ENCODE results near the gene IMMT. TPM values are rescaled to one million over a fixed set of nuclear protein-coding genes. Genes with fewer than 3 reads are reported as not detected.

The IMMT gene
- total and polyA plus RNA-seq, 2 of the 8 experiments (the other 6 are each of a cell fraction or from before 2014, with no cell fraction given), result 37.7 to 103 TPM

DNA sequence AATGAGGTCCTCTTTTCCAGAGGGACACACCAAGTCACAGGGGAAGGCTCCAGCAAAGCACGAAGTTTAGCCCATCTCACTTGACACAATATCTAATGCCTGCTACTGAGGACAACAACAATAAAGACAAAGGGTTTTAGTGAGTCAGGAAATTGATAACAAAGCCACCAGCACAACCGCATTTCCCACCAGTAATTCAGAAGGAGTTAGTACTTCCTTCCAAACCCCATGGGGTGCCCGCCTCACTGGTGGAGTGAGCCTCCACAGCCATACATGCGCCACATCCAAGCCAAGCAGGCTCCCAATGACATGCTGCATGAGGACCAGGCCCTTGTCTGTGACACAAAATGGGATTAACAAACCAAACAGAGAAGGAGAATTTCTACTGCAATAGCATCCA lies 44.1 kb upstream of the IMMT start:
- H3K4me1 ChIP-seq (replicated peaks in 1 of 4; ENCODE audit: control insufficient read depth in 3 of 4, insufficient read depth in 4 of 4, low read length in 3 of 4), result no peaks in the 10 kb centered on the region; a peak in 1 of 7 replicates
- no peaks in the 10 kb centered on the region for H3K9me3 ChIP-seq (ENCODE audit: insufficient read depth in 2 of 2, low read depth in 1 of 2, low read length in 1 of 2)
- no peak overlapping the region for H2AFZ ChIP-seq (ENCODE audit: low read length)
- FAIRE-seq, result no peak
- no peak overlapping the region for H3K27ac ChIP-seq (ENCODE audit: low read depth, low read length)
- H3K36me3 ChIP-seq (ENCODE audit: control insufficient read depth in 2 of 4, insufficient read depth in 4 of 4, low read length in 3 of 4), result no peaks in the 10 kb centered on the region
- ChIA-PET POLR2A (ENCODE audit: partially characterized antibody) (no interaction called here), CTCF (ENCODE audit: partially characterized antibody) (no interaction called here)
- no peak overlapping the region for H3K4me3 ChIP-seq (ENCODE audit: extremely low read depth in 1 of 4, insufficient read depth in 2 of 4, low read depth in 3 of 4, low read length in 4 of 4)
- no peak overlapping the region for H2BK20ac ChIP-seq (ENCODE audit: low read length)
- no peak overlapping the region for H2BK120ac ChIP-seq (replicated peaks; ENCODE audit: low read depth, low read length)
- H2BK15ac ChIP-seq (ENCODE audit: low read length), result no peak overlapping the region
- H2AK5ac ChIP-seq (ENCODE audit: low read depth, low read length), result no peak overlapping the region
- no peaks in the 10 kb centered on the region for H3K23me2 ChIP-seq (ENCODE audit: low read depth, low read length)
- WGBS, 2 experiments (ENCODE audit: extremely low coverage in 1 of 2, insufficient coverage in 1 of 2, insufficient read length in 1 of 2, insufficient replicate concordance in 2 of 2, low coverage in 1 of 2, low lambda C conversion rate in 2 of 2, missing lambda C conversion rate in 1 of 2), result 91% methylated on average over 4 of the region's 4 CpGs; no CpG with 5 or more reads in 1 of the 2 experiments
- H3K23ac ChIP-seq (ENCODE audit: insufficient read length), result no peak overlapping the region
- no peaks in the 10 kb centered on the region for H4K20me1 ChIP-seq (replicated peaks in 1 of 2; ENCODE audit: control insufficient read depth in 1 of 2, insufficient read depth in 2 of 2, low read length in 2 of 2)
- no peak overlapping the region for H4K8ac ChIP-seq (ENCODE audit: extremely low read depth, insufficient read depth, low read length)
- H3K4me2 ChIP-seq (ENCODE audit: insufficient read depth in 1 of 2, low read depth in 2 of 2, low read length in 2 of 2), result no peak overlapping the region
- no peaks in the 10 kb centered on the region for H3K79me2 ChIP-seq (ENCODE audit: control insufficient read depth in 1 of 2, insufficient read depth in 2 of 2, low read length in 2 of 2)
- H3K9ac ChIP-seq (replicated peaks in 1 of 4; ENCODE audit: extremely low read depth in 1 of 4, low read depth in 3 of 4, low read length in 3 of 4), result no peak overlapping the region
- no peak overlapping the region for H4K91ac ChIP-seq (replicated peaks; ENCODE audit: insufficient read length, low read length)
- no peaks in the 10 kb centered on the region for H3K27me3 ChIP-seq (replicated peaks in 1 of 4; ENCODE audit: control insufficient read depth in 3 of 4, extremely low read depth in 1 of 4, insufficient read depth in 3 of 4, low read length in 3 of 4)
- no peak overlapping the region for H3K4ac ChIP-seq (replicated peaks; ENCODE audit: insufficient read length, low read depth, low read length)
- H3K18ac ChIP-seq (ENCODE audit: extremely low read depth, low read length), result no peak overlapping the region
- DNase-seq (ENCODE audit: low read depth in 1 of 2, low spot score in 2 of 2), result no peak
- no peaks in the 10 kb centered on the region for H3K79me1 ChIP-seq (ENCODE audit: low read depth, low read length)
- H2BK5ac ChIP-seq (ENCODE audit: low read depth, low read length), result no peak overlapping the region
- H2BK12ac ChIP-seq (ENCODE audit: low read depth, low read length), result no peak overlapping the region
- no peak overlapping the region for H3K56ac ChIP-seq (replicated peaks; ENCODE audit: insufficient read length, low read depth, low read length)
- no peak overlapping the region for H3K14ac ChIP-seq (ENCODE audit: insufficient read length)
- no peak overlapping the region for H4K5ac ChIP-seq (ENCODE audit: insufficient read length, low read depth, low read length)
- TF ChIP-seq, protein P1, sequence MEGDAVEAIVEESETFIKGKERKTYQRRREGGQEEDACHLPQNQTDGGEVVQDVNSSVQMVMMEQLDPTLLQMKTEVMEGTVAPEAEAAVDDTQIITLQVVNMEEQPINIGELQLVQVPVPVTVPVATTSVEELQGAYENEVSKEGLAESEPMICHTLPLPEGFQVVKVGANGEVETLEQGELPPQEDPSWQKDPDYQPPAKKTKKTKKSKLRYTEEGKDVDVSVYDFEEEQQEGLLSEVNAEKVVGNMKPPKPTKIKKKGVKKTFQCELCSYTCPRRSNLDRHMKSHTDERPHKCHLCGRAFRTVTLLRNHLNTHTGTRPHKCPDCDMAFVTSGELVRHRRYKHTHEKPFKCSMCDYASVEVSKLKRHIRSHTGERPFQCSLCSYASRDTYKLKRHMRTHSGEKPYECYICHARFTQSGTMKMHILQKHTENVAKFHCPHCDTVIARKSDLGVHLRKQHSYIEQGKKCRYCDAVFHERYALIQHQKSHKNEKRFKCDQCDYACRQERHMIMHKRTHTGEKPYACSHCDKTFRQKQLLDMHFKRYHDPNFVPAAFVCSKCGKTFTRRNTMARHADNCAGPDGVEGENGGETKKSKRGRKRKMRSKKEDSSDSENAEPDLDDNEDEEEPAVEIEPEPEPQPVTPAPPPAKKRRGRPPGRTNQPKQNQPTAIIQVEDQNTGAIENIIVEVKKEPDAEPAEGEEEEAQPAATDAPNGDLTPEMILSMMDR (IDR thresholded peaks at IDR 0.05; ENCODE audit: control extremely low read depth in 1 of 3, insufficient read depth in 1 of 3, low read depth in 1 of 3, low read length in 3 of 3), result no peak
- TF ChIP-seq CREB1 (IDR thresholded peaks at IDR 0.05), result no peak
- no peak for TF ChIP-seq GTF2F1 (IDR thresholded peaks at IDR 0.05; ENCODE audit: borderline replicate concordance, low read depth, low read length)
- TF ChIP-seq MAX (IDR thresholded peaks at IDR 0.05), result no peak
- TF ChIP-seq SP4 (IDR thresholded peaks at IDR 0.05; ENCODE audit: low read length), result no peak
- no peak for TF ChIP-seq CBX5 (IDR thresholded peaks at IDR 0.05; ENCODE audit: low read depth, low read length)
- no peak for TF ChIP-seq CHD1 (IDR thresholded peaks at IDR 0.05; ENCODE audit: low read depth, low read length)
- TF ChIP-seq BRCA1 (IDR thresholded peaks at IDR 0.05; ENCODE audit: low read depth, low read length), result no peak
- no peak for TF ChIP-seq USF2 (IDR thresholded peaks at IDR 0.05; ENCODE audit: low read length)
- TF ChIP-seq HDAC2 (IDR thresholded peaks at IDR 0.05; ENCODE audit: borderline replicate concordance in 1 of 2, low read depth in 2 of 2, low read length in 2 of 2), result no peak
- TF ChIP-seq RXRA (IDR thresholded peaks at IDR 0.05; ENCODE audit: insufficient read depth, low read depth, low read length), result no peak

Data from H1 (cell line).